ENCODE results near the gene PAGR1. TPM values are rescaled to one million over a fixed set of nuclear protein-coding genes. Genes with fewer than 3 reads are reported as not detected.

The PAGR1 gene
- total and polyA plus RNA-seq, 2 of the 13 experiments (the other 11 are each of a cell fraction or from before 2014, with no cell fraction given): 9.8 to 66.4 TPM

DNA sequence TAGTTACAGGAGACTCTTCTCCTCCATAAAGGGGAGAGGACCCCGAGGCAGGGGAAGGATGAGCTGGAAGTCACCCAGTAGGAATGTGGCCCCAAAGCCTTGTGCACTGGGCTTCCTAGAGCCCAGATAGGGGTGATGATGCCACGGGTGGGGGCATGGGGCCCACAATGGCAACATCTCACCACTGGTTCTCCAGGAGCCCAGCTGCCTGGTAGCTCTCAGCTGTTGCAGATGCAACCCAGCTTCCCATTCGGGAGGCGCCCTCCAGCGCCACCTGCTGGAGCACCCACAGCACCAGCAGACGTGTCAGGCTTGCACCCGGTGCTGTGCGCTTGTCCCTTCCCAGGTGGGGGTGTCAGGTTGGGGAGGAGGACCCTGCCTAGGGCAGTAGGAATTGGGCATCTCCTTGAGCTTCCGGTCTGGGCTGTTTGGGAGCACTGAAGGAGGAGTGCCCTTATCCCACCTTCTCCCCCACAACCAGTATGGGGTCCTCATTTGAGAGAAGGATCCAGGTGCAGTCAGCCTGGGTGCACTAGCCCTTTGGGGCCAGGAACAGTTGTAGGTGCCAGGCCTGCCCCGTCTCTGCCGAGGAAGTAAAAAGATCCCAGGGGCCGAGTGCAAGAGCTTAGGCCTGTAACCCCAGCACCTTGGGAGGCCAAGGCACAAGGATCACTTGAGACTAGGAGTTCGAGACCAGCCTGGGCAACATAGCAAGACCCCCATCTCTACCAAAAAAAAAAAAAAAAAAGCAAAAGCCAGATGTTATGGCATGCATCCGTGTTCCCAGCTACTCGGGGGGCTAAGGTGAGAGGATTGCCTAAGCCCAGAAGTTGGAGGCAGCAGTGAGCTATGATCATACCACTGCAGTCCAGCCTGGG, 32.7 kb downstream of the PAGR1 start (continued):
- TF ChIP-seq TFAP4 (IDR thresholded peaks at IDR 0.05; ENCODE audit: borderline replicate concordance, low read depth): peak; percentile 95
- no peak for TF ChIP-seq ZNF703 (CRISPR knock-in tag; IDR thresholded peaks at IDR 0.05; ENCODE audit: borderline replicate concordance)
- TF ChIP-seq, protein P1, sequence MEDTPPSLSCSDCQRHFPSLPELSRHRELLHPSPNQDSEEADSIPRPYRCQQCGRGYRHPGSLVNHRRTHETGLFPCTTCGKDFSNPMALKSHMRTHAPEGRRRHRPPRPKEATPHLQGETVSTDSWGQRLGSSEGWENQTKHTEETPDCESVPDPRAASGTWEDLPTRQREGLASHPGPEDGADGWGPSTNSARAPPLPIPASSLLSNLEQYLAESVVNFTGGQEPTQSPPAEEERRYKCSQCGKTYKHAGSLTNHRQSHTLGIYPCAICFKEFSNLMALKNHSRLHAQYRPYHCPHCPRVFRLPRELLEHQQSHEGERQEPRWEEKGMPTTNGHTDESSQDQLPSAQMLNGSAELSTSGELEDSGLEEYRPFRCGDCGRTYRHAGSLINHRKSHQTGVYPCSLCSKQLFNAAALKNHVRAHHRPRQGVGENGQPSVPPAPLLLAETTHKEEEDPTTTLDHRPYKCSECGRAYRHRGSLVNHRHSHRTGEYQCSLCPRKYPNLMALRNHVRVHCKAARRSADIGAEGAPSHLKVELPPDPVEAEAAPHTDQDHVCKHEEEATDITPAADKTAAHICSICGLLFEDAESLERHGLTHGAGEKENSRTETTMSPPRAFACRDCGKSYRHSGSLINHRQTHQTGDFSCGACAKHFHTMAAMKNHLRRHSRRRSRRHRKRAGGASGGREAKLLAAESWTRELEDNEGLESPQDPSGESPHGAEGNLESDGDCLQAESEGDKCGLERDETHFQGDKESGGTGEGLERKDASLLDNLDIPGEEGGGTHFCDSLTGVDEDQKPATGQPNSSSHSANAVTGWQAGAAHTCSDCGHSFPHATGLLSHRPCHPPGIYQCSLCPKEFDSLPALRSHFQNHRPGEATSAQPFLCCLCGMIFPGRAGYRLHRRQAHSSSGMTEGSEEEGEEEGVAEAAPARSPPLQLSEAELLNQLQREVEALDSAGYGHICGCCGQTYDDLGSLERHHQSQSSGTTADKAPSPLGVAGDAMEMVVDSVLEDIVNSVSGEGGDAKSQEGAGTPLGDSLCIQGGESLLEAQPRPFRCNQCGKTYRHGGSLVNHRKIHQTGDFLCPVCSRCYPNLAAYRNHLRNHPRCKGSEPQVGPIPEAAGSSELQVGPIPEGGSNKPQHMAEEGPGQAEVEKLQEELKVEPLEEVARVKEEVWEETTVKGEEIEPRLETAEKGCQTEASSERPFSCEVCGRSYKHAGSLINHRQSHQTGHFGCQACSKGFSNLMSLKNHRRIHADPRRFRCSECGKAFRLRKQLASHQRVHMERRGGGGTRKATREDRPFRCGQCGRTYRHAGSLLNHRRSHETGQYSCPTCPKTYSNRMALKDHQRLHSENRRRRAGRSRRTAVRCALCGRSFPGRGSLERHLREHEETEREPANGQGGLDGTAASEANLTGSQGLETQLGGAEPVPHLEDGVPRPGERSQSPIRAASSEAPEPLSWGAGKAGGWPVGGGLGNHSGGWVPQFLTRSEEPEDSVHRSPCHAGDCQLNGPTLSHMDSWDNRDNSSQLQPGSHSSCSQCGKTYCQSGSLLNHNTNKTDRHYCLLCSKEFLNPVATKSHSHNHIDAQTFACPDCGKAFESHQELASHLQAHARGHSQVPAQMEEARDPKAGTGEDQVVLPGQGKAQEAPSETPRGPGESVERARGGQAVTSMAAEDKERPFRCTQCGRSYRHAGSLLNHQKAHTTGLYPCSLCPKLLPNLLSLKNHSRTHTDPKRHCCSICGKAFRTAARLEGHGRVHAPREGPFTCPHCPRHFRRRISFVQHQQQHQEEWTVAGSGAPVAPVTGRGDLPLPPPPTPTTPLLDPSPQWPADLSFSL (CRISPR knock-in tag; IDR thresholded peaks at IDR 0.05): no peak
- TF ChIP-seq, protein P2, sequence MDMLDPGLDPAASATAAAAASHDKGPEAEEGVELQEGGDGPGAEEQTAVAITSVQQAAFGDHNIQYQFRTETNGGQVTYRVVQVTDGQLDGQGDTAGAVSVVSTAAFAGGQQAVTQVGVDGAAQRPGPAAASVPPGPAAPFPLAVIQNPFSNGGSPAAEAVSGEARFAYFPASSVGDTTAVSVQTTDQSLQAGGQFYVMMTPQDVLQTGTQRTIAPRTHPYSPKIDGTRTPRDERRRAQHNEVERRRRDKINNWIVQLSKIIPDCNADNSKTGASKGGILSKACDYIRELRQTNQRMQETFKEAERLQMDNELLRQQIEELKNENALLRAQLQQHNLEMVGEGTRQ (IDR thresholded peaks at IDR 0.05; ENCODE audit: low read depth, low read length): no peak
- TF ChIP-seq, protein P2 (CRISPR knock-in tag; IDR thresholded peaks at IDR 0.05; ENCODE audit: borderline replicate concordance): no peak
- TF ChIP-seq KDM3A (CRISPR knock-in tag; IDR thresholded peaks at IDR 0.05; ENCODE audit: low read depth): peak; percentile 65; the same call in 1 of the 2 replicates
- TF ChIP-seq SOX13 (IDR thresholded peaks at IDR 0.05): no peak
- TF ChIP-seq SOX13 (CRISPR knock-in tag; conservative IDR thresholded peaks at IDR 0.05 in 1 of 2, IDR thresholded peaks at IDR 0.05 in 1 of 2): peak in 1 of 2 experiments; percentile 27; a peak in 1 of 4 replicates
- TF ChIP-seq ZNF552 (CRISPR knock-in tag; IDR thresholded peaks at IDR 0.05; ENCODE audit: borderline replicate concordance): no peak
- peak; percentile 84 for TF ChIP-seq ZFP91 (CRISPR knock-in tag; IDR thresholded peaks at IDR 0.05; ENCODE audit: borderline replicate concordance)
- TF ChIP-seq SIX4 (CRISPR knock-in tag; IDR thresholded peaks at IDR 0.05): 0 out of 2 replicates have a peak, but pooled peaks have one; percentile 31
- TF ChIP-seq CBFB (CRISPR knock-in tag; IDR thresholded peaks at IDR 0.05): 0 out of 2 replicates have a peak, but pooled peaks have one; percentile 46
- TF ChIP-seq, protein P3, sequence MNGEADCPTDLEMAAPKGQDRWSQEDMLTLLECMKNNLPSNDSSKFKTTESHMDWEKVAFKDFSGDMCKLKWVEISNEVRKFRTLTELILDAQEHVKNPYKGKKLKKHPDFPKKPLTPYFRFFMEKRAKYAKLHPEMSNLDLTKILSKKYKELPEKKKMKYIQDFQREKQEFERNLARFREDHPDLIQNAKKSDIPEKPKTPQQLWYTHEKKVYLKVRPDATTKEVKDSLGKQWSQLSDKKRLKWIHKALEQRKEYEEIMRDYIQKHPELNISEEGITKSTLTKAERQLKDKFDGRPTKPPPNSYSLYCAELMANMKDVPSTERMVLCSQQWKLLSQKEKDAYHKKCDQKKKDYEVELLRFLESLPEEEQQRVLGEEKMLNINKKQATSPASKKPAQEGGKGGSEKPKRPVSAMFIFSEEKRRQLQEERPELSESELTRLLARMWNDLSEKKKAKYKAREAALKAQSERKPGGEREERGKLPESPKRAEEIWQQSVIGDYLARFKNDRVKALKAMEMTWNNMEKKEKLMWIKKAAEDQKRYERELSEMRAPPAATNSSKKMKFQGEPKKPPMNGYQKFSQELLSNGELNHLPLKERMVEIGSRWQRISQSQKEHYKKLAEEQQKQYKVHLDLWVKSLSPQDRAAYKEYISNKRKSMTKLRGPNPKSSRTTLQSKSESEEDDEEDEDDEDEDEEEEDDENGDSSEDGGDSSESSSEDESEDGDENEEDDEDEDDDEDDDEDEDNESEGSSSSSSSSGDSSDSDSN (CRISPR knock-in tag; IDR thresholded peaks at IDR 0.05): peak; percentile 50

Measured in HepG2 (cell line).